Mucosa of rectum (tissue), 2 donors: ENCODE measurements around the gene PRKCH.

Source experiments
- H3K27ac ChIP-seq, 2 donors: one replicate each; pipeline ENCODE4 v1.7.0; 2013; ENCODE audit warnings: inconsistent platforms in 2 of 2, low read depth in 2 of 2, low read length in 2 of 2
- H3K27me3 ChIP-seq, 2 donors: one replicate each; pipeline ENCODE4 v1.7.0; 2013; ENCODE audit warnings: low read length in 2 of 2; ENCODE audit not compliant: control insufficient read depth in 2 of 2, insufficient read depth in 2 of 2
- H3K36me3 ChIP-seq, 2 donors: one replicate each; pipeline ENCODE4 v1.7.0; 2013; ENCODE audit warnings: low read length in 2 of 2; ENCODE audit not compliant: control insufficient read depth in 2 of 2, insufficient read depth in 2 of 2
- H3K4me1 ChIP-seq, 2 donors: one replicate each; pipeline ENCODE4 v1.7.0; 2013; ENCODE audit warnings: low read length in 2 of 2, mild to moderate bottlenecking in 1 of 2; ENCODE audit not compliant: control insufficient read depth in 2 of 2, insufficient read depth in 2 of 2
- H3K4me3 ChIP-seq, 2 donors: one replicate each; pipeline ENCODE4 v1.7.0; 2013; ENCODE audit warnings: low read length in 2 of 2
- H3K9ac ChIP-seq, 2 donors: one replicate each; pipeline ENCODE4 v1.7.0; 2013; ENCODE audit warnings: low read length in 2 of 2, low read depth in 1 of 2, mild to moderate bottlenecking in 1 of 2
- H3K9me3 ChIP-seq, 2 donors: one replicate each; pipeline ENCODE4 v1.7.0; 2013; ENCODE audit warnings: low read length in 2 of 2; ENCODE audit not compliant: control insufficient read depth in 2 of 2
- donor health status: healthy.
- donor health status: Normal muscosa, but diverticular disease.

PRKCH gene

DNA sequence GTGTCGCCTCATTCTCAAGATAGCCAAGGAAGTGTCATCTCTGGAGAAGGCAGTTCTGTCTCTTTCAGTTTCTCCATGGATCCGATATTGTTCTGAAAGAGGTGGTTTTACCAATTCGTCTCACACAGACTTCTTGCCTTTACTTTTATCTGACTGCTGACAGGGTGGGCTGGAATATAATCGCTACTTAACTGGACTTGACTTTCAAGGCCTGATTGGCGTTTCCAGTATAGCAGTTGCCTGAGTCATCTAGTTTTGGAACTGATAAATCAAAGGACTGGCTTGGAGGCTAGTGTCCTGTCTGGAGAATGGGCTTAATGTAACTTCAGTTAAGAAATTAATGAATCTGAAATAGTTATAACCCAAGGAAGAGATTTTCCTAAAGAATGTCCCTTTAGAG lies 21.6 kb downstream of the PRKCH start:
- Histone ChIP-seq H3K9ac (peak overlapping the region in 1 of 2 donors; percentile 6), H3K4me3 (no peak overlapping the region), H3K27me3 (no peaks in the 10 kb centered on the region), H3K9me3 (no peaks in the 10 kb centered on the region), H3K4me1 (no peaks in the 10 kb centered on the region), H3K27ac (peak overlapping the region; percentile 25 to 42), H3K36me3 (no peaks in the 10 kb centered on the region)

DNA sequence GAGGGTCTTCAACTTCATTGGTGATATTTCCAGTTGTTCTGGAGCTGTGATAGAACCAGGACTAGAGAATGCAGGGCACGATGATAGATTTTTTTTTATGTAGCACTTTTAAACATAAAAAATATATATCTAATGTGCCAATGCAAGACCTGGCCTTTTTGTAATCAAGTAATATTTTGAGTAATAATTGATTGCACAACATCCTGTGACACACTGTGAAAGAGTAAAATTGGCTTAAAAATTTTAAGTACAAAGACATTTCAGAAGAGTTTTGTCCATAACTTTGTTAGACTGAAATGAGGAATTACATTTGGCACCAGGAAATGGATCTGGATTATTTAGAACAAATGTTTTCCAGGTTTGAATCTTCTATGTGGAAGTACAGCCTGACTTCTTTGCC lies 22.1 kb downstream of the PRKCH start:
- peak overlapping the region; percentile 31 to 61 for H3K27ac ChIP-seq
- no peaks in the 10 kb centered on the region for H3K9me3 ChIP-seq
- peaks cover 0 to 3% of the 10 kb centered on the region in 2 donors for H3K4me1 ChIP-seq
- H3K9ac ChIP-seq, result no peak overlapping the region
- no peaks in the 10 kb centered on the region for H3K27me3 ChIP-seq
- H3K4me3 ChIP-seq, result no peak overlapping the region
- no peaks in the 10 kb centered on the region for H3K36me3 ChIP-seq

DNA sequence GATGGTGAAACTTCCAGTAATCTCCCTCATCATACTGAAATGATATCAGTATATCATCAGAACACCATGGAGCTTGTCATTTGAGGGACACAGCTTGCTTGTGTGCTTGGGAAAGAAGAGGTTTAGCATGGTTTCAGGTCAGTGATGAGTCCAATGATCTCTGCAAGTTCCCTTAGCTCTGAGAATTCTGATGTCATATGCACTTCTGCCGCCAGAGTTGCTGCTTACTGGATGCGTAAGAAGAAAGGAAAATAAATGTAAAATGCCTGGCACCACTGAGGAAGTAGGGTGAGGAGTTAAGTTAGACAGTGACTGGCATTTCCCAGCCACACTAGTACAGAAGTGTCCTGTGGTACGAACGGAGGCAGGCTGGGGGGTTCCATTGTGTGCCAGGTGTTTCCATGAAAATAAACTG lies 22.6 kb downstream of the PRKCH start:
- peaks cover 0 to 3% of the 10 kb centered on the region in 2 donors for H3K4me1 ChIP-seq
- no peaks in the 10 kb centered on the region for H3K9me3 ChIP-seq
- no peaks in the 10 kb centered on the region for H3K27me3 ChIP-seq
- H3K27ac ChIP-seq, result peak overlapping the region; percentile 31 to 61
- H3K4me3 ChIP-seq, result peak overlapping the region in 1 of 2 donors; percentile 23
- no peaks in the 10 kb centered on the region for H3K36me3 ChIP-seq
- H3K9ac ChIP-seq, result no peak overlapping the region

DNA sequence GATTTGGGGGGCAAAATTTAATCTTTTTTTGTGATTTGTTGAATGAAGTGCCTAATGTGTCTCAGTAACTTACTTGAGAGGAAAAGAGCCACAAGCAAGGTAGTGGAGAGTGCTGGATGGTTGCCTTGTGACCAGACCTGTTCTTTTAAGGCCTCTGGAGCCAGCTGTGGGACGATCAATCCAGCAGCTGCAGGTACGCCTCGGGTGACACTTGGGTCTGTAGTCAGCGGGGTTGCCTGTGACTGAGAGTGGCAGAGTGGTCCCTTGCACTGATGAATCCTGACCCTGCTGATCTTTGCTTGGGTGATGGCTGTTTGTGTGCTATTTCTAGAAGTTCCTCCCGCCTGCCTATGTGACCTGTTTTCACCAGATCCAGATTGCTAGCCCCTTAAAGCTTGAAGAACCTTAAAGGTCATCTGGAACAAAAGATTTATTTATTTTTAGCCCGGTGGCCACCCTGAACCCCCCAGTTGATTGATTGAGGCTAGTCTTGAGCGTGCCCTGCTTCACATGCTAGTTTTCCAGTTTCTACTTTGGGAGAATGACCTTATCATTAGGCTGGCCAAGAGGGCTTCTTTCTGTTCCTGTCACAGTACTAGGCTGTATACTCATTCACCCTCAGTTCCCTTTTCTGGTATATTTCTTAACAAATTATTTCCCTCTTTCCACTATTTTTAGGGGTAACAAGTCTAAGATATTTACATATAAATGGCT lies 23.2 kb downstream of the PRKCH start:
- Histone ChIP-seq H3K9me3 (no peaks in the 10 kb centered on the region), H3K9ac (peak overlapping the region in 1 of 2 donors; percentile 28), H3K4me1 (peaks cover 0 to 3% of the 10 kb centered on the region in 2 donors), H3K27ac (peak overlapping the region; percentile 31 to 61), H3K4me3 (peak overlapping the region in 1 of 2 donors; percentile 23), H3K36me3 (no peaks in the 10 kb centered on the region), H3K27me3 (no peaks in the 10 kb centered on the region)

DNA sequence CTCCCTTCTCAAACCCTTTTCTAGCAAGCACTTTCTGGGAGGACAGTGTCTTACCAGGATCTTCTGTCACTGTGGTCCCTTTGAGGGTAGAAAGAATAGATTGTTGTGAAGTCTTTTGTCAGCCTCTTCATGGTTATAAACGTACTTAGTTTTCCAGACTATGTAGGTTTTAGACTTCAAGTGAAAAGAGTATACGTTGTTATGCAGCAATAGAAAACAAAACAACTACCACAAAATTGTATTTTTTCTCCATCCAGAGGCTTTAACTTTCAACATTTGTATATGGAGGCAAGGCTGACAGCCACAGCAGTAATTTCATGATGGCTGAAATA lies 23.7 kb downstream of the PRKCH start:
- peaks cover 0 to 3% of the 10 kb centered on the region in 2 donors for H3K4me1 ChIP-seq
- H3K36me3 ChIP-seq, result no peaks in the 10 kb centered on the region
- peak overlapping the region; percentile 19 to 31 for H3K27ac ChIP-seq

DNA sequence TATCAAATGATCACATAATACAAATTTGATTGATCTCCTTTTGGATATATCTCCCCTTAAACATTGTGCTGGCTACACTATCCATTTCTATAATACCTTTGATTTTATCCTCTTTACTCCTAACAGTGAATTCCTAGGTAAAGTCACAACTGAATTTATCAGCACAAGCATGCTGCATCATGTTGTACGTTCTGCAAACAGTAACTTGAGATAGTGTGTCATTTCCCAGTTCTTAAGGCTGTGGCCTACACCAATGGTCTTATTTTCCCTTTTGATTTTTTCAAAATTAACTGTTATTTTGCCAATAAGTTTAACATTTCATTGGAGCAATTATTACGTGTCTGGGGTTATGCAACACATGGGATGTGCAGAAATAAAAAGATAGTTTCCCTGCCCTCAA lies 24.8 kb downstream of the PRKCH start:
- Histone ChIP-seq H3K27ac (no peak overlapping the region), H3K4me1 (peaks cover 0 to 3% of the 10 kb centered on the region in 2 donors)

More for the DNA sequence above, 23.7 kb downstream of the PRKCH start:
- no peak overlapping the region for H3K9ac ChIP-seq
- no peak overlapping the region for H3K4me3 ChIP-seq
- H3K9me3 ChIP-seq, result no peaks in the 10 kb centered on the region
- no peaks in the 10 kb centered on the region for H3K27me3 ChIP-seq

DNA sequence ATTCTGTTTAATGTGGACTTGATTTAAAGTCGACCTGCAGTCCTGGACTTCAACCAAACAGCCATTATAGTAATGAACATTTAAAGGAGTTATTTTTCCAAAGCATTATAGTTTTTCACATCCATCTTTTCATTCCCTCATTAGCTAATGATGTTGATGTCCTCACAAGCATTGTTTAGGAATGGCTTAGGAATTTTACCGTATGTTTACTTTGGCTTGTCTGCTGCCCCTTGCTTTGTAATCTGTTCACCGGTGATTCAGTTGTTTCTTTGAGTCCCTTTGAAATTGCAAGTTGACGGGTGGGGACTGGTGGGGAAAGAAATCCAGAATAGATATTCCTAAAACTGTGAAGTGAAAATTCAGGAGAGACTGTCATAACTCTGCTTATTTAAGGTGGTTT lies 25.4 kb downstream of the PRKCH start:
- Histone ChIP-seq H3K4me1 (peaks cover 0 to 3% of the 10 kb centered on the region in 2 donors), H3K27me3 (no peaks in the 10 kb centered on the region), H3K36me3 (no peaks in the 10 kb centered on the region), H3K4me3 (no peak overlapping the region), H3K9ac (no peak overlapping the region), H3K27ac (no peak overlapping the region), H3K9me3 (no peaks in the 10 kb centered on the region)

More for the DNA sequence above, 24.8 kb downstream of the PRKCH start:
- Histone ChIP-seq H3K4me3 (no peak overlapping the region), H3K27me3 (no peaks in the 10 kb centered on the region), H3K9me3 (no peaks in the 10 kb centered on the region), H3K9ac (no peak overlapping the region), H3K36me3 (no peaks in the 10 kb centered on the region)

DNA sequence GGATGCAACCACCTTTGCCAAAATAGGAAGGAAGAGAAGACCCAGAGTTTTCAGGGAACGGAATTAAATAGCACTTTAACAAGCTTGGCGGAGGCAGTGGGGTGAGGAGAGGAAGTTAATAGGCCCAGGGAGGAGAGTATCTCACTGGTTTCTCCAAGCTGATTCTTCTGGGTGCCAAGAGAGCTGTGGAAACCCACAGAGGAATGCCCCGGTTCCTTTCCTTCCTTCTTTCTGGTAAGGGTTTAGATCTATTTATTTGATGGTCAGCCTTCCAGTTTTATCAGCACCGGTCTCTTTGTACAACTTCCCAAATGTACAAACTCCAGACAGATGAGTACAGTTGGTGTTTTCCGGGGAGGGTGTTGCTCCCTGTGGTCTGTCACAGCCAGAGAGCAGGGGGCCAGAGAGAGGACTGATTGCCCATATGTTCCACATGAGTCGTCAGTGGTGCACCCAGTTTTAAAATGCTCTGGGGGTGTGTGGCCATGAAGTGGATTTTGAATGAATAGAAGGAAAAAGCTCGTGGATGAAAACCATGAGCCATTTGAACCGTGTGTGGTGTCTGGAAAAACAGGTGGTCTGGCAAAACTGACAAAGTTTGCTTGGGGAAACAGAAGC lies 26.6 kb downstream of the PRKCH start:
- Histone ChIP-seq H3K27ac (peak overlapping the region in 1 of 2 donors; percentile 4), H3K4me1 (peaks cover 0 to 3% of the 10 kb centered on the region in 2 donors), H3K27me3 (no peaks in the 10 kb centered on the region)

DNA sequence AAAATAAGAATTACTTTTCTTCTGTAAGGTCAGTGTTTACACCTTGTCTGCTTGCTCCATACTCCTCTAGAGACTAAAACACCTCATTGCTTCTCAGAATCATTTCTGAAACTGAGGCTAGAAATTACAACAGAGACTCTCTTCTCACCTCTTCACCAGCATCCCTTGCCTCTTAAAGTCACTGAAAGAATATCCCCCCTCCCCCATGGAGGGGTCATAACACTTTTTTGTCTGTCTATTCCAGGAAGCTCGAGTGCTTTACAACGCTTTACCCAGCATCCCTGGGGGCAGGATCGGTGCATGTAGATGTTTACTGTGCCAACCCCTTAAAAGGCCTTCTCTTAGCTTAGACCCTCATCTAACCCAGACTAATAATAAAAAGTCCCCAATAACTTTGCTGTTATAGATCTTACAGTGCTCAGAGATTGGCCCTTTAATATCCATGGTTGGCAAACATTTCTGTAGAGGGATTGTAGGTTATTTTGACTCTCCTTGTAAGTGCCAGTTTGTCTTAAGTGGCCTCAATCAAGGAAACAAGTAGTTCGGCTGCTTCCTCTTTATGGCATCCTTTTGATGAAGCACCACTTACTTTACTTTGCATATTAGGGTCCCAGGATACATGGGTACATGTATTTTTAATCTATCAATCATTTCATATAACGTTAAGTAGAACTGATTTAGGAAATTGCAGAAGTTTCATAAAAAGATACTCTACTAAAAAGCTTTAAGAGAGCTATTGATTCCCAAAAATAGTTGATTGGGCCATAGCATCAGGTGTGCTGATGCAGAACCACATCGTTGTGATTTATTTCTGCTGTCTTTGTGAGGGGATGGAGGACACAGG lies 29.3 kb downstream of the PRKCH start:
- Histone ChIP-seq H3K4me3 (no peak overlapping the region), H3K36me3 (no peaks in the 10 kb centered on the region), H3K9ac (no peak overlapping the region), H3K27ac (no peak overlapping the region), H3K4me1 (peaks cover 0 to 3% of the 10 kb centered on the region in 2 donors), H3K9me3 (no peaks in the 10 kb centered on the region), H3K27me3 (no peaks in the 10 kb centered on the region)

More for the DNA sequence above, 26.6 kb downstream of the PRKCH start:
- no peaks in the 10 kb centered on the region for H3K9me3 ChIP-seq
- no peak overlapping the region for H3K9ac ChIP-seq
- no peak overlapping the region for H3K4me3 ChIP-seq
- no peaks in the 10 kb centered on the region for H3K36me3 ChIP-seq

DNA sequence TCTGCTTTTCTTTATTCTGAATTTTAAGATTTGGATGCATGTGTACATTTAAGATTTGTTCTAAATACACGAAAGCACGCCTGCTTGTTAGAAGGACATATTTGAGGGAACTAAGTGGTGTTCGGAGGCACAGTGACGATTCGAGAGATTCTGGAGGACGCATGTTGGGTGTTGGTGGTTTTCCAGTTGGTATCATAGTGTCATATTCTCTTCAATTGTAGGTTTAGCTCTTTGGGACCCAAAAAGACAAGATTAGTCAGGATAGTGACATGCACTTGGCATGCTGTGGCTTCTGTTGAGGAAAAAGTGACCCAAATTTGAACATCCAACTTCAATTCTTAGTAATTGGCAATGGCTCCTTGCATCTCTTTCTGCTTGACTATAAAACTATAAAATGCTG lies 30.1 kb downstream of the PRKCH start:
- H3K4me3 ChIP-seq, result no peak overlapping the region
- peaks cover 0 to 3% of the 10 kb centered on the region in 2 donors for H3K4me1 ChIP-seq
- no peak overlapping the region for H3K27ac ChIP-seq

More for the DNA sequence above, 30.1 kb downstream of the PRKCH start:
- Histone ChIP-seq H3K27me3 (no peaks in the 10 kb centered on the region), H3K9me3 (no peaks in the 10 kb centered on the region), H3K9ac (no peak overlapping the region), H3K36me3 (no peaks in the 10 kb centered on the region)
